Loucy (cell line): ENCODE measurements around the gene EMC1.

Experiments used
- H2AFZ ChIP-seq: fragments of 200-600 bp; sonication (generic); 2 replicates; pipeline ENCODE4 v1.6.0; 2016; ENCODE audit warnings: antibody characterized with exemption, mild to moderate bottlenecking, low read length, moderate library complexity
- H3F3A ChIP-seq: fragments of 200-600 bp; 2 replicates; pipeline ENCODE4 v1.6.0; 2016; ENCODE audit warnings: antibody characterized with exemption, low read depth, mild to moderate bottlenecking
- H3K27me3 ChIP-seq: fragments of 200-600 bp; sonication (generic); 2 replicates; pipeline ENCODE4 v1.6.1; 2014; ENCODE audit warnings: low read length, mild to moderate bottlenecking; ENCODE audit not compliant: insufficient read depth, poor library complexity, severe bottlenecking
- H3K36me3 ChIP-seq: fragments of 200-600 bp; sonication (generic); 2 replicates; pipeline ENCODE4 v1.6.1; 2016; ENCODE audit warnings: low read length; ENCODE audit not compliant: insufficient read depth
- H3K4me1 ChIP-seq: fragments of 200-600 bp; sonication (generic); 2 replicates; pipeline ENCODE4 v1.5.1; 2014; ENCODE audit warnings: low read length, mild to moderate bottlenecking; ENCODE audit not compliant: insufficient read depth, poor library complexity, severe bottlenecking
- H3K4me2 ChIP-seq: fragments of 200-600 bp; sonication (generic); 2 replicates; pipeline ENCODE4 v1.6.0; 2014; ENCODE audit warnings: antibody characterized with exemption, low read length, low read depth, mild to moderate bottlenecking; ENCODE audit not compliant: poor library complexity, severe bottlenecking
- H3K4me3 ChIP-seq: fragments of 200-600 bp; sonication (generic); 2 replicates; pipeline ENCODE4 v1.5.1; 2014; ENCODE audit warnings: low read length, mild to moderate bottlenecking, mixed read lengths; ENCODE audit not compliant: poor library complexity, severe bottlenecking
- H3K79me2 ChIP-seq: fragments of 200-600 bp; sonication (generic); 2 replicates; pipeline ENCODE4 v1.6.1; 2014; ENCODE audit warnings: low read length; ENCODE audit not compliant: insufficient read depth
- H3K9ac ChIP-seq: fragments of 200-600 bp; sonication (generic); 2 replicates; pipeline ENCODE4 v1.6.0; 2014; ENCODE audit warnings: mild to moderate bottlenecking, low read depth, low read length, moderate library complexity; ENCODE audit not compliant: poor library complexity, severe bottlenecking
- H3K9me2 ChIP-seq: fragments of 200-600 bp; sonication (generic); replicated peaks from 2 replicates; pipeline ENCODE4 v1.6.1; 2016; ENCODE audit warnings: low read depth, low read length, mixed read lengths
- H3K9me3 ChIP-seq: fragments of 200-600 bp; sonication (generic); 2 replicates; pipeline ENCODE4 v1.6.1; 2014; ENCODE audit warnings: mild to moderate bottlenecking, antibody characterized with exemption, low read length, low read depth; ENCODE audit not compliant: insufficient read depth
- H4K20me1 ChIP-seq: fragments of 200-600 bp; sonication (generic); 2 replicates; pipeline ENCODE4 v1.6.0; 2014; ENCODE audit warnings: antibody characterized with exemption, low read length, mild to moderate bottlenecking; ENCODE audit not compliant: insufficient read depth, poor library complexity, severe bottlenecking
- EZH2phosphoT487 ChIP-seq: fragments of 200-600 bp; IDR thresholded peaks from 2 replicates; pipeline ENCODE4 v1.6.1; 2018; ENCODE audit warnings: antibody characterized with exemption, mild to moderate bottlenecking, moderate library complexity, borderline replicate concordance
- TF ChIP-seq, protein P1 (sequence below): fragments of 200-600 bp; sonication (generic); conservative IDR thresholded peaks from 2 replicates; pipeline ENCODE4 v1.5.1; 2014; ENCODE audit warnings: mild to moderate bottlenecking, antibody characterized with exemption, low read length

EMC1 gene

DNA sequence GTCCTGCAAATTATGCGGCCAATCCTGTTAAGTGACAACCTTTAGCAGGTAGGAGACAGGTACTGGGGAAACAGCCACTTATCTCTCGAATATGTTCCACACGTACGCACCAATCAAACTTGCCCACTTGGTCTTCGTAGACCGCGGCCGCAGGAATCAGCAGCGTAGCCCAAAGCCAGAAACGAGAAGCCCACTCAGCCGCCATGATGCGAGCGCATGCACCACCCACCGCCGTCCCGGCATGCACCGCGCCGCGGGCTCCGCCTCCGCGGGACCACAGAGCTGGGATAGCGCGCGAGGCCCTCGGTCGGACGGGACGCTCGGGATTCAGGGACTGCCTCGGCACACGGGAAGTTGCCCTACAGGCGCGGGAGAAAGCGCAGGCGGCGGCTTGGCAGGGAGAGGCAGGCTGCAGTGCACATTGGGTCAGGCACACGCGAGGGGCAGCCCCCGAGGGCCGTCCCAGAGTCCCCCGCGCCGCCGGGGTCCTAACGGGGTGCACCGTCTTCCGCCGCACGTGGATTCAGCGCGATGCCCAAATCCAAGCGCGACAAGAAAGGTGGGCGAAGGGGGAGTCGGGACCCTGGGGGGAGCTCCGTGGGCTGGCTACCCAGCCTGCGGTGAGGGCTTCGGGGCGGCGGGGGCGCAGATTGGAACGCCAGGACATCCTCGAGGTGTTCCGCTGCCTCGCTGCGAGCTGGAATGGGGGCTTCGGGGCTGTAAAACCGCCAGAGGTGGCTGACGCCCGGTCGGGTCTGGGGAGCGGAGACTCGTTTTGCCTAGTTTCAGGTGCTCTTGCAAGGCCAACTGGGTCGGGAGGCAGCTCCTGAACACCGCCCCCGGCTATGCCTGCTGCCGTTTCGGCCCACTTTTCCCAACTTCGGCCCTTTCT lies at the start of gene EMC1, which contains the start of gene MRTO4:
EMC1 (minus strand) TSS at position 220 of the 892 bp plus-strand sequence; CDS start at position 205, 15 bp downstream.
MRTO4 (plus strand) TSS at position 501 of the 892 bp plus-strand sequence; CDS start at position 532, 31 bp downstream.
- Histone ChIP-seq H3K36me3 (peaks cover 2% of the 10 kb centered on the region; the same call in 1 of the 2 replicates), H3K4me1 (peaks cover 32% of the 10 kb centered on the region), H3K79me2 (peaks cover 81% of the 10 kb centered on the region), H3K9me3 (no peaks in the 10 kb centered on the region), H3K9me2 (no peaks in the 10 kb centered on the region), H3K4me2 (peak within 1 kb of the TSS; percentile 98), H4K20me1 (peaks cover 17% of the 10 kb centered on the region), H2AFZ (peak within 1 kb of the TSS; percentile 98), H3K4me3 (peak within 1 kb of the TSS; percentile 99), H3K9ac (peak within 1 kb of the TSS; percentile 95), H3F3A (no peaks in the 10 kb centered on the region), H3K27me3 (no peaks in the 10 kb centered on the region)
- TF ChIP-seq, protein P1, sequence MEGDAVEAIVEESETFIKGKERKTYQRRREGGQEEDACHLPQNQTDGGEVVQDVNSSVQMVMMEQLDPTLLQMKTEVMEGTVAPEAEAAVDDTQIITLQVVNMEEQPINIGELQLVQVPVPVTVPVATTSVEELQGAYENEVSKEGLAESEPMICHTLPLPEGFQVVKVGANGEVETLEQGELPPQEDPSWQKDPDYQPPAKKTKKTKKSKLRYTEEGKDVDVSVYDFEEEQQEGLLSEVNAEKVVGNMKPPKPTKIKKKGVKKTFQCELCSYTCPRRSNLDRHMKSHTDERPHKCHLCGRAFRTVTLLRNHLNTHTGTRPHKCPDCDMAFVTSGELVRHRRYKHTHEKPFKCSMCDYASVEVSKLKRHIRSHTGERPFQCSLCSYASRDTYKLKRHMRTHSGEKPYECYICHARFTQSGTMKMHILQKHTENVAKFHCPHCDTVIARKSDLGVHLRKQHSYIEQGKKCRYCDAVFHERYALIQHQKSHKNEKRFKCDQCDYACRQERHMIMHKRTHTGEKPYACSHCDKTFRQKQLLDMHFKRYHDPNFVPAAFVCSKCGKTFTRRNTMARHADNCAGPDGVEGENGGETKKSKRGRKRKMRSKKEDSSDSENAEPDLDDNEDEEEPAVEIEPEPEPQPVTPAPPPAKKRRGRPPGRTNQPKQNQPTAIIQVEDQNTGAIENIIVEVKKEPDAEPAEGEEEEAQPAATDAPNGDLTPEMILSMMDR, result no peak
- no peak for TF ChIP-seq EZH2phosphoT487

- no peaks in the 10 kb centered on the region for H3K4me1 ChIP-seq
- H2AFZ ChIP-seq, result no peak overlapping the region
- TF ChIP-seq, protein P1, result no peak
- TF ChIP-seq EZH2phosphoT487, result no peak
- H3K9ac ChIP-seq, result no peak overlapping the region
- no peak overlapping the region for H3K4me3 ChIP-seq
- H3K79me2 ChIP-seq, result no peaks in the 10 kb centered on the region
- H3F3A ChIP-seq, result no peaks in the 10 kb centered on the region
- peaks cover 2% of the 10 kb centered on the region; the same call in 1 of the 2 replicates for H3K9me3 ChIP-seq
- H3K27me3 ChIP-seq, result no peaks in the 10 kb centered on the region
- no peaks in the 10 kb centered on the region for H3K9me2 ChIP-seq
- H3K4me2 ChIP-seq, result no peak overlapping the region
- peaks cover 17% of the 10 kb centered on the region; the same call in 1 of the 2 replicates for H3K36me3 ChIP-seq
- no peaks in the 10 kb centered on the region for H4K20me1 ChIP-seq
These were observed 48.9 kb upstream of the EMC1 start for GRCh38 chr1:19300211-19300610.

GRCh38 chr1:19294638-19295037 lies 43.3 kb upstream of the EMC1 start:
- no peak for TF ChIP-seq EZH2phosphoT487
- TF ChIP-seq, protein P1, result no peak
- Histone ChIP-seq H2AFZ (no peak overlapping the region), H3K4me3 (no peak overlapping the region), H4K20me1 (no peaks in the 10 kb centered on the region), H3K4me2 (no peak overlapping the region), H3K9me2 (no peaks in the 10 kb centered on the region), H3K79me2 (no peaks in the 10 kb centered on the region), H3K9me3 (peaks cover 10% of the 10 kb centered on the region; the same call in 1 of the 2 replicates), H3K36me3 (no peaks in the 10 kb centered on the region), H3K4me1 (no peaks in the 10 kb centered on the region), H3K9ac (no peak overlapping the region), H3K27me3 (no peaks in the 10 kb centered on the region), H3F3A (no peaks in the 10 kb centered on the region)
